A673 (cell line): Measurements from ENCODE around the gene NOLC1. TPM values are rescaled to one million over a fixed set of nuclear protein-coding genes. Genes with fewer than 3 reads are reported as not detected.

Experiments
- BruUV-seq: library from RNA; stranded (reverse); fragments of 400-500 nt; replicated peaks from 2 replicates; lab custom pipeline; 2021; lab: Mats Ljungman, UMichigan
- CTCF ChIA-PET: fragments of 300-600 bp; sonication (Branson Sonifier 250); formaldehyde crosslinking; loops from one replicate; lab custom pipeline; 2022; ENCODE audit warnings: antibody characterized with exemption; lab: Charles Lee
- POLR2A ChIA-PET: fragments of 300-600 bp; sonication (Branson Sonifier 250); formaldehyde crosslinking; loops from one replicate; lab custom pipeline; 2022; ENCODE audit warnings: antibody characterized with exemption; ENCODE audit not compliant: low non-redundant PET; lab: Charles Lee
- DNase-seq: peaks from one replicate; pipeline ENCODE4 v3.0.0-alpha.2; 2015; ENCODE audit warnings: low spot score
- H3K27ac ChIP-seq: fragments of 200-600 bp; sonication (generic); 2 replicates; pipeline ENCODE4 v1.5.1; 2016; ENCODE audit warnings: mixed run types, low read depth, mild to moderate bottlenecking, mixed read lengths, antibody characterized with exemption, low read length; ENCODE audit not compliant: poor library complexity, severe bottlenecking
- H3K27me3 ChIP-seq: fragments of 200-600 bp; sonication (generic); replicated peaks from 2 replicates; pipeline ENCODE4 v1.6.1; 2017; ENCODE audit warnings: mixed run types, low read depth, mild to moderate bottlenecking, mixed read lengths, antibody characterized with exemption, low read length; ENCODE audit not compliant: insufficient read depth, poor library complexity
- H3K36me3 ChIP-seq: fragments of 200-600 bp; sonication (generic); 2 replicates; pipeline ENCODE4 v1.6.1; 2016; ENCODE audit warnings: mixed run types, mild to moderate bottlenecking, mixed read lengths, antibody characterized with exemption, low read length; ENCODE audit not compliant: insufficient read depth, poor library complexity, severe bottlenecking
- H3K4me1 ChIP-seq: fragments of 200-600 bp; sonication (generic); 2 replicates; pipeline ENCODE4 v1.6.1; 2017; ENCODE audit warnings: mixed run types, mild to moderate bottlenecking, mixed read lengths, antibody characterized with exemption, low read length; ENCODE audit not compliant: insufficient read depth, poor library complexity, severe bottlenecking
- H3K4me3 ChIP-seq: fragments of 200-600 bp; sonication (generic); 2 replicates; pipeline ENCODE4 v1.5.1; 2016; ENCODE audit warnings: low read depth, mixed run types, mild to moderate bottlenecking, mixed read lengths, low read length; ENCODE audit not compliant: poor library complexity, severe bottlenecking
- H3K9me3 ChIP-seq: fragments of 200-600 bp; sonication (generic); 2 replicates; pipeline ENCODE4 v1.6.1; 2016; ENCODE audit warnings: mixed run types, low read depth, mild to moderate bottlenecking, mixed read lengths, antibody characterized with exemption, low read length; ENCODE audit not compliant: poor library complexity, severe bottlenecking
- EZH2 ChIP-seq: fragments of 200-600 bp; sonication (generic); IDR thresholded peaks from 2 replicates; pipeline ENCODE4 v1.6.1; 2017; ENCODE audit warnings: borderline replicate concordance, low read depth, mild to moderate bottlenecking, mixed read lengths, antibody characterized with exemption, low read length; ENCODE audit not compliant: poor library complexity, severe bottlenecking
- intact Hi-C: fragments of 100-400 bp; cut with micrococcal nuclease; formaldehyde crosslinking; loops from one replicate; pipeline ENCODE4 v1.10.0; 2022; ENCODE audit not compliant: unreplicated experiment
- total RNA-seq: library from RNA; stranded (reverse); gene quantifications from 2 replicates; pipeline ENCODE4 v1.2.3, GENCODE V29; 2021
- TF ChIP-seq, protein P1 (sequence below): fragments of 300-800, 200-600 bp; sonication (generic); conservative IDR thresholded peaks from 2 replicates; pipeline ENCODE4 v1.5.1; 2017; ENCODE audit warnings: low read depth, mild to moderate bottlenecking, antibody characterized with exemption, low read length, moderate library complexity, mixed read lengths

The NOLC1 gene
- total RNA-seq, 1 experiment from 2014 or later, result 225 TPM

DNA sequence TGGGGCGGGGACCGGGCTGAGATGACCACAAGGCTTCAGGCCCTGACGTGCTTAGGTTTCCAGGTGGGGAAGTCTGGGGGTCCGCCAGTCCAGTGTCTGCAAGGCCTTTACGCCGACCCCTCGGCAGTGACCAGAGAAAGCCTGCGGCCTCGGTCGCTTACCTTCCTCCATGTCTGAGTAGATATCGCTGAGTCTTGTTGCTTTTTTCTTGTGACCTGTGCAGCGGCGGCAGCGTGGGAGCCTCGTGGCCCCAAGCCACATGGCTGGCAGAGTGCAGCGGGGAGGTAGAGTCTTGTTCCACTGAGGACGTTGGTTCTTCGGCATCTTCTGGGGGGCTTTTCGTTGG, 329 bp downstream of the NOLC1 start:
- Histone ChIP-seq H3K9me3 (no peaks in the 10 kb centered on the region), H3K4me3 (peak overlapping the region; percentile 73), H3K27ac (peak overlapping the region; percentile 93), H3K36me3 (peaks cover 52% of the 10 kb centered on the region), H3K4me1 (peaks cover 7% of the 10 kb centered on the region), H3K27me3 (no peaks in the 10 kb centered on the region)
- POLR2A ChIA-PET, result interaction anchor here (1.0 kb wide), 1 partner anchor 8 kb away, joined by 4 read pairs; no protein-coding TSS in a partner anchor
- BruUV-seq, result no TSS peak
- TF ChIP-seq, protein P1, sequence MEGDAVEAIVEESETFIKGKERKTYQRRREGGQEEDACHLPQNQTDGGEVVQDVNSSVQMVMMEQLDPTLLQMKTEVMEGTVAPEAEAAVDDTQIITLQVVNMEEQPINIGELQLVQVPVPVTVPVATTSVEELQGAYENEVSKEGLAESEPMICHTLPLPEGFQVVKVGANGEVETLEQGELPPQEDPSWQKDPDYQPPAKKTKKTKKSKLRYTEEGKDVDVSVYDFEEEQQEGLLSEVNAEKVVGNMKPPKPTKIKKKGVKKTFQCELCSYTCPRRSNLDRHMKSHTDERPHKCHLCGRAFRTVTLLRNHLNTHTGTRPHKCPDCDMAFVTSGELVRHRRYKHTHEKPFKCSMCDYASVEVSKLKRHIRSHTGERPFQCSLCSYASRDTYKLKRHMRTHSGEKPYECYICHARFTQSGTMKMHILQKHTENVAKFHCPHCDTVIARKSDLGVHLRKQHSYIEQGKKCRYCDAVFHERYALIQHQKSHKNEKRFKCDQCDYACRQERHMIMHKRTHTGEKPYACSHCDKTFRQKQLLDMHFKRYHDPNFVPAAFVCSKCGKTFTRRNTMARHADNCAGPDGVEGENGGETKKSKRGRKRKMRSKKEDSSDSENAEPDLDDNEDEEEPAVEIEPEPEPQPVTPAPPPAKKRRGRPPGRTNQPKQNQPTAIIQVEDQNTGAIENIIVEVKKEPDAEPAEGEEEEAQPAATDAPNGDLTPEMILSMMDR, result no peak
- no peak for TF ChIP-seq EZH2
- CTCF ChIA-PET, result no interaction called here
- peak; percentile 40 for DNase-seq
- intact Hi-C loops, result loop anchor here (2.0 to 5.0 kb wide), 2 partner anchors 20 to 350 kb away; partner anchors contain the start of genes ACTR1A, PPRC1 and SUFU

DNA sequence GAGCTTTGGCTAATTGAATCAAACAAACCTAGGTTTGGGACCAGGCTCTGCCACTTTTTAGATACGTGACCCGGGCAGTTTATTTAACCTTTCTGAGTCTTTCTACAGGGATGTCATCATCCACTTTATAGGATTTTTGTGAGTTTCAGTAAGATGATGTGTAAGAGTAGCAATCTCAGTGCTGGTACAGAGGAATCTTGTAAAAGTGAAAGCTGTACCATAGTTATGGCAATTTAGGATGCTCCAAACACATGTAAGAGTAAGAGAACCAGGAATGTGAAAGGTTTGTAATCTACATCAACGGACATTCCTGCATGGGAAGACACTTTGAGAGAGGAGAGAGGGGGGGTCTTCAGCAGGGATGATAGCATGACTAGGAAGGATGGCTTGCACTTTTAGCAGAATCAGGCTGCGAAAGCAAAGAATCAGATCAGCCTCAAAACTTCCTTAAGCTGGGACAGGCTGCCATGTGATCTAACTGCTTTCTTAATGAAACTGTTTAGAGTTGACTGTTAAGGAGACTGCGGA, 968 bp downstream of the NOLC1 start:
- peaks cover 52% of the 10 kb centered on the region for H3K36me3 ChIP-seq
- no TSS peak for BruUV-seq
- H3K27me3 ChIP-seq, result no peaks in the 10 kb centered on the region
- intact Hi-C loops, result loop anchor here (2.0 to 5.0 kb wide), 2 partner anchors 20 to 349 kb away; partner anchors contain the start of genes ACTR1A, PPRC1 and SUFU
- no peaks in the 10 kb centered on the region for H3K9me3 ChIP-seq
- H3K27ac ChIP-seq, result peak overlapping the region; percentile 93
- ChIA-PET POLR2A (interaction anchor here (0.6 kb wide), 1 partner anchor 19 kb away, joined by 3 read pairs; no protein-coding TSS in a partner anchor), CTCF (interaction anchor here (0.7 kb wide), 2 partner anchors 199 to 549 kb away, joined by 3 to 7 read pairs; no protein-coding TSS in a partner anchor)
- H3K4me1 ChIP-seq, result peaks cover 7% of the 10 kb centered on the region
- H3K4me3 ChIP-seq, result peak overlapping the region; percentile 73
- TF ChIP-seq EZH2, result no peak
- TF ChIP-seq, protein P1, result no peak
- no peak for DNase-seq

DNA sequence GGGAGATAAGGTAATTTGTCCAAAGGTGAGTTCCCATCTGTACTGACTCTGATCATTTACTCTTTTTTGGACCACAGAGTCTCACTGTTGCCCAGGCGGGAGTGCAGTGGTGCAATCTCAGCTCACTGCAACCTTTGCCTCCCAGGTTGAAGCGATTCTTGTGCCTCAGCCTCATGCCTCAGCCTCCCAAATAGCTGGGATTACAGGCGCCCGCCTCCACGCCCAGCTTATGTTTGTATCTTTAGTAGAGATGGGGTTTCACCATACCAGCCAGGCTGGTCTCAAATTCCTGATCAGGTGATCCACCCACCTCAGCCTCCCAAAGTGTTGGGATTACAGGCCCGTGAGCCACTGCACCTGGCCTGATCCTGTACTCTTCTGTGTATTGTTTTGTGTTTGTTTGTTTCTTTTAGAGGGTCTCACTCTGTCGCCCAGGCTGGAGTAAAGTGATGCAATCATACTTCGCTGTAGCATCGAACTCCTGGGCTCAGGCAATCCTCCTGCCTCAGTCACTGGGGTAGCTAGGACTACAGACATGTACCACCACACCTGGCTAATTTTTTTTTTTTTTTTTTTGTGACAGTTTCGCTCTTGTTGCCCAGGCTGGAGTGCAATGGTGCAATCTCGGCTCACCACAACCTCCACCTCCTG, 2.4 kb downstream of the NOLC1 start:
- intact Hi-C loops, result loop anchor here (5.0 kb wide), 1 partner anchor 348 kb away; the partner anchor contains the start of genes ACTR1A and SUFU
- DNase-seq, result no peak
- CTCF ChIA-PET, result no interaction called here
- Histone ChIP-seq H3K4me1 (peaks cover 7% of the 10 kb centered on the region), H3K27ac (no peak overlapping the region), H3K27me3 (no peaks in the 10 kb centered on the region), H3K9me3 (no peaks in the 10 kb centered on the region), H3K36me3 (peaks cover 52% of the 10 kb centered on the region), H3K4me3 (no peak overlapping the region)
- no TSS peak for BruUV-seq
- TF ChIP-seq, protein P1, result no peak
- TF ChIP-seq EZH2, result no peak
- POLR2A ChIA-PET, result interaction anchor here (0.6 kb wide), 2 partner anchors 85 to 89 kb away, joined by 9 to 11 read pairs; partner anchors contain the start of gene HPS6
